ENCODE results near the gene OSM. TPM values are rescaled to one million over a fixed set of nuclear protein-coding genes. Genes with fewer than 3 reads are reported as not detected.
A peak's percentile ranks its signal among the peaks of the same experiment; 100 is the strongest.

Gene OSM
- total RNA-seq, 4 donors from 2014 or later, result 0.19 to 5.7 (median 0.19) TPM; not detected in 1

GRCh38 chr22:30272781-30273601 lies 6.3 kb upstream of the OSM start:
- TF ChIP-seq POLR2A (IDR thresholded peaks at IDR 0.05), result no peak
- TF ChIP-seq CTCF (IDR thresholded peaks at IDR 0.05), result no peak
- Histone ChIP-seq H3K9me3 (no peaks in the 10 kb centered on the region), H3K27ac (no peak overlapping the region), H3K4me3 (no peak overlapping the region), H3K4me1 (peaks cover 11 to 52% (median 23%) of the 10 kb centered on the region in 3 donors), H3K36me3 (no peaks in the 10 kb centered on the region), H3K27me3 (no peaks in the 10 kb centered on the region)
- DNase-seq, result no peak
- intact Hi-C loops (cut with DNase I), result loop anchor here (5.0 kb wide), 1 partner anchor 334 kb away; the partner anchor contains the start of gene TCN2
- WGBS, 2 donors, result 74 to 79% methylated on average over 15 to 16 of the region's 16 CpGs

- Histone ChIP-seq H3K4me1 (peaks cover 1 to 36% (median 7%) of the 10 kb centered on the region in 3 donors), H3K9me3 (no peaks in the 10 kb centered on the region), H3K27ac (peak overlapping the region in 3 of 4 donors; percentile 30 to 52 (median 44)), H3K4me3 (no peak overlapping the region), H3K36me3 (no peaks in the 10 kb centered on the region), H3K27me3 (no peaks in the 10 kb centered on the region)
- TF ChIP-seq CTCF (IDR thresholded peaks at IDR 0.05) (no peak), POLR2A (IDR thresholded peaks at IDR 0.05) (peak in 1 of 4 donors; percentile 23)
- peak; percentile 44 for DNase-seq
- WGBS, 2 donors, result 75 to 80% methylated on average over 9 to 16 of the region's 16 CpGs
- intact Hi-C loops (cut with DNase I), result loop anchor here (5.0 kb wide), 1 partner anchor 336 kb away; the partner anchor contains the start of gene TCN2
Observed at GRCh38 chr22:30270832-30271231, 4.2 kb upstream of the OSM start.

- WGBS, 2 donors, result 90 to 91% methylated on average over 8 of the region's 8 CpGs
- Histone ChIP-seq H3K4me1 (peaks cover 1 to 19% (median 3%) of the 10 kb centered on the region in 3 donors), H3K9me3 (no peaks in the 10 kb centered on the region), H3K36me3 (no peaks in the 10 kb centered on the region), H3K27me3 (no peaks in the 10 kb centered on the region), H3K4me3 (no peak overlapping the region), H3K27ac (peak overlapping the region in 1 of 4 donors; percentile 29)
- TF ChIP-seq CTCF (IDR thresholded peaks at IDR 0.05), result no peak
- no peak for TF ChIP-seq POLR2A (IDR thresholded peaks at IDR 0.05)
- intact Hi-C loops (cut with DNase I), result no loop called here
- no peak for DNase-seq
Observed at GRCh38 chr22:30268331-30268730, 1.7 kb upstream of the OSM start.

GRCh38 chr22:30267382-30268302 lies 991 bp upstream of the OSM start:
- Histone ChIP-seq H3K27ac (peak overlapping the region; percentile 32 to 82 (median 60)), H3K36me3 (no peaks in the 10 kb centered on the region), H3K4me3 (peak overlapping the region in 2 of 4 donors; percentile 36 to 50), H3K9me3 (no peaks in the 10 kb centered on the region), H3K4me1 (peaks cover 7 to 25% (median 10%) of the 10 kb centered on the region in 3 donors), H3K27me3 (no peaks in the 10 kb centered on the region)
- 77 to 82% methylated on average over 7 to 8 of the region's 14 CpGs for WGBS, 2 donors
- no peak for DNase-seq
- intact Hi-C loops (cut with DNase I), result no loop called here
- TF ChIP-seq CTCF (IDR thresholded peaks at IDR 0.05) (no peak), POLR2A (IDR thresholded peaks at IDR 0.05) (no peak)
